GM19193 (cell line): ENCODE data around the gene SVBP.

Source experiments
- POLR2A ChIP-seq: IDR thresholded peaks from 4 replicates; pipeline ENCODE4 v1.6.1; 2011; ENCODE audit not compliant: insufficient read depth, insufficient read length; ENCODE audit errors: extremely low read depth

Gene SVBP

DNA sequence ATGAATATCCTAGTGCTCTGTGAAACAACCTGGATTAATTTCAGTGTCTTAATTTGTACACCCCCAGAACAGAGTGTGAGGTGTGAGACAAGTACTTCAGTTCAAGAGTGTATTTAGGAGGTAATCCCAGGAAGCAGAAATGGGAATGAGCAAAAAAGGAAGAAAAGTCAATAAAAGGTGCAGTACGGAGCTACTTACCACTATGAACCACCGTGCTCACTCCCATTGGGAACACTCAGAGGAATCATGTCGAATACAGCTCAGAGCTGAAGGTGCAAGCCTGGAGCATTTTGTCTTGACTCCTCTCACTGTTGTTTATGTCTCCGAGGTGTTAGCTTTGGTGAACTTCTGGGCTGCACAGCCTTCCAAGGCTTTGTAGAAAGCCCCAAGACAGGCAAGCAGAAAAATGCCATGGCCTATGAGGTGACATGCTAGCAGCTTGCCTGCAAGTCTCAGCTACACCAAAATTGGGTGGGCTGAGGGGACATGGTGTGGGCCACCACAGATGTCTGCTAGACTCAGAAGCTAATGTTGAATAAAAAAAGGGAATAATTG lies 7.4 kb upstream of the SVBP start:
- no peak for TF ChIP-seq POLR2A

DNA sequence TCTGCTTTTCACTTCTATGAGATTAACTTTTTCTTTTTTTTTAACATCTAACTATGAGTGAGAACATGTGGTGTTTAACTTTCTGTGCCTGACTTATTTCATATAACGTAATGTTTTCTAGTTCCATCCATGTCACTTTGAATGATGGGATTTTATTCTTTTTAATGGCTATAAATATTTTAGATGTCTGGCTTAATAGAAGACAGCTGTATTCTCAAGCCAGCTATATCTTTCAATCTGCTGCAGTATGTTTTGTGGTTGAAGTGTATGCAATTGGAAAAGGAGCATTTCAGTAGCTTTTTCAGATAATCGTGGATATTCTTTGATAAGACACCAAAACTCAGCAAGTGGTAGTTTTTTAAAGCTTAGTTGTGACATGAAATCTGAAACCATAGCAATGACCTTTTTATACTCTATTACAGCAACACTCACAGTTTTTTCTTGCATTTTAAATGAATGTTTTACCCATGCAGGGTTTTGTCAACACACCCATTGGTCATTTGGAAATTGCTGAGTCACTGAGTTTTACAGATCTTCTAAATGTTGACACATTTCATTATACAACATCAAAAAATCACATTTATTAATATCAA lies 5.7 kb upstream of the SVBP start:
- no peak for TF ChIP-seq POLR2A

DNA sequence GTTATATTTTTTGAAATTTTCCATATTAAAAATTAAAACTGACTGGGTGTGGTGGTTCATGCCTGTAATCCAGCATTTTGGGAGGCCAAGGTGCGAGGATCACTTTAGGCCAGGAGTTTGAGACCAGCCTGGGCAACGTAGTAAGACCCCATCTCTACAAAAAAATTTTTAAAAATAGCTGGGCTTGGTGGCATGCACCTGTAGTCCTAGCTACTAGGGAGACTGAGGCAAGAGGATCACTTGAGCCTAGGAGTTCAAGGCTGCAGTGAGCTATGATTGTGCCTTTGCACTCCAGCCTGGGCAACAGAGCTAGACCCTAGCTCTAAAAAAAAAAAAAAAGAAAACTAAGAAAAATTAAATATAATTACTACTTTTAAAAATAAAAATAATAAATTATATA lies 4.5 kb upstream of the SVBP start:
- TF ChIP-seq POLR2A: no peak

DNA sequence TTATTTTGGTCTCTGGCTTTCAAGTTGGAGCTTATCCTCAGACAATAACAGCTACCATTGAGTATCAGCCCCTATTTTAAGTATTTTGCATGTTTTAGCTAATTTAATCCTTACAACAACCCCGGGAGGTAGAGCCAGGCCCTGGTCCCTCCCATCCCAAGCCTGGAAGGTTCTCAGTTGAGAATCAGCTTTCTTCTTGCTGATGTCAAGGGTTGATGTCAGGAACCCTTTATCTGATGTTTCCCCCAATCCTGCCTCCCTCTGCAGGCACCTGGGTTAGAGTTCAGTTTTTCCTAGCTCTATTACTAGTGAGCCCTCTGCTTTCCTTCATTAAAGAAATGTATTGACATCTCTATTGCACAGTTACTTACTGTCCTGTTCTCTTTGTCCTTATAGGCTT lies 3.6 kb upstream of the SVBP start:
- TF ChIP-seq POLR2A: no peak

DNA sequence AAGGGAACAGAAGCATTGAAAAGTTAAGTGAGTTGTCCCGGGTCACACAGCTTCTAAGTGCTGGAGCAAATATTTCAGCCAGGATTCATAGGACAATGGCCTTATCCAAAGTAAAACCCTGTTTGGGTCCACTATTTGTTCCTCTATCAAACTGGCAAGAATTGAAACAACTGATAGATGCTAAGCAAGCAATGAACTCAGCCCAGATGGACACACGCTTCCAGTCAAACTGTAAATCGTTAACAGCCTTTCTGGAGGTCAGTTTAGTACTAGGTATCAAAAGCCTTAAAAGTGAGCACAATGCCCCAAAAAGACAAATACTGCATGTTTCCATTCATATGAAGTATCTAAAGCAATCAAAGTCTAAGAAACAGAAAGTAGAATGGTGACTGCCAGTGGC lies 779 bp upstream of the SVBP start:
- TF ChIP-seq POLR2A: no peak

DNA sequence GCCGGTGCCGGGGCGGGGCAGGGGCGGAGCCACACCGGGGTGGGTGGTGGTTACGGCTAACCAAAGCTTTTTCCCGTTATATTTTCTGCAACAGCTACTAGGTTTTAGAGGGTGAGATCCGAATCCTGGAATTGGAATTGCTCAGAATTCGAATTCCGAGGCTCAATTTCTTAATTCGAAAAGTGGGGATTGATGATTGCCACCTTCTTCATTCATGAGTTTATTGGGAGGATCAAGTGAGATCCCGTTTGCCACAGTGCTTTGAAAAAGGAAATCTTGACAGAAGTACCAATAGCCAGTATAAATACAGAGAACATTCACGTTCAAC lies 207 bp upstream of the SVBP start:
- TF ChIP-seq POLR2A: no peak

DNA sequence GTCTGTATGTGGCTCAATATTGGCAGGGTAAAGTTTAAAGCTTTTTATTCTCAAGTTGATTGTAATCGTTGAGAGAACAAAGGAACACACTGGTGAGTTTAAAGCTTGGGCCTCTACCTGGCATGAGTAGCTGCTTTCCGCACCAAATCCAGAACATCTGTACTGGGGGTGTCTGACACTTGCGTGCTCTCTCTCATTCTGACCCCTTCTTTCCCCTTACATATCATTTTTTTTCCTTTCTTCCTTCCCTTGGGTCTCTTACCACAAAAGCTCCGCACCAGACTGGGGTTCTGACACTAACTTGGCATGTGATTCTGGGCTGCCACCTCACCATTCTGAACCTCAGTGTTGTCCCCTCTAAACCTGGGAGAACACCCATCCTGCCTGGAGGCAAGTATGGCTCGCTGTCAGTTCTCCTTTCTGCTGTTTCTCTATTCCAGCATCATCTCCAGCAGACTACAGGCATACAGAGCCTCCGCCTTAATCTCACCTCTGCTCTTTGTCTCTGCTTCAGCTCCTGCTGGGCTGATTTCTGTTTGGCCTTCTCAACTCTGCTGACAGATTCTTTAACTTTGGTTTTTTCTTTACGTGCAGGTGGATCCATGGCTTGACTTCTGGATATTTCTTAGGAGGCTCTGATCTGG lies 1.1 kb downstream of the SVBP start:
- no peak for TF ChIP-seq POLR2A

DNA sequence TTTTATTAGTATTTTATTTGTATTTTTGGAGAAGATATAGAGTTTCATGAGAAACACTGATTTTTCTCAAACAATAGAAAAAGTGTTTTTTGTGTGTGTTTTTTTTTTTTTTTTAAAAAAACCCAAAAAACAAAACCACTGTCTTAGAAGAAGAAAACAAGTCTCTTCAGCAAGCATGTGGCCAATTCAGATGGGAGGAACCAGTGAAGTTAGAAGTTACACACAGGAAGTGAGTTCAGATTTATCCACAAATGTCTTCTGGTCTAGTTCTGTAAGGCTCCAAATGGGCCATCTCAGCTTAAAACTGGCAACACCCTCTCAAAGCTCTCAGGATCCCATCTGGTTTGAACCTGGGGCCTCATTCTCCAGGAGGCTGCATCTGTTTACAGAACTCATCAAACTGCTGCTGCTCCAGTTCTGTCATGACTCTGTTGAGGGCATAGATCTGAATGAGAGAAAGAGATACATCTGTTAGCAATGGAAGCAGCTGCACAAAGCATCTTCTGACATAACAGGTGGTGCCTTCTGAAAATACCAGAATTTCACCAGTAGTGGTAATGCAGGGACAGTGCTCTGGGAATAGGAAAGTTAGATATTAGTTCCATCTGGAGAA lies 10.0 kb downstream of the SVBP start:
- no peak for TF ChIP-seq POLR2A

DNA sequence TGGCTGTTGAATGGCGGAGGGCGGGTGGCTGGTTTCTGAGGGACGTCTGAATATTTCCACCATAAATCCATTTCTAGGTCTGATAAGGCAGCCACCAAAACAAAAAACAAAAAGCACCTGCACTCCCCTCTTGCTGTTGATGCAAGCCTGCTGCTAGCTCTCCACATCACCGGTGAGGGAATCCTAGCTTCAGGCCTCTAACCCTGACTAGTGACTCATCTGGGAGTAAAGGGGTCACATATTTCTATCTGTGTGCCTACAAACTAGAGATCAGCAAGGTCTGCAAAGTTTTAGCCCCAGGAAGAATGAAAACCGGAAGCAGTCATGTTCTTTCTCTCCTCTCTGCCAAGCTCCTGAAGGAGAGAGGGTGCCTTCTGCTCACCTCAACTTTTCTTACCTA lies 10.6 kb downstream of the SVBP start:
- no peak for TF ChIP-seq POLR2A

DNA sequence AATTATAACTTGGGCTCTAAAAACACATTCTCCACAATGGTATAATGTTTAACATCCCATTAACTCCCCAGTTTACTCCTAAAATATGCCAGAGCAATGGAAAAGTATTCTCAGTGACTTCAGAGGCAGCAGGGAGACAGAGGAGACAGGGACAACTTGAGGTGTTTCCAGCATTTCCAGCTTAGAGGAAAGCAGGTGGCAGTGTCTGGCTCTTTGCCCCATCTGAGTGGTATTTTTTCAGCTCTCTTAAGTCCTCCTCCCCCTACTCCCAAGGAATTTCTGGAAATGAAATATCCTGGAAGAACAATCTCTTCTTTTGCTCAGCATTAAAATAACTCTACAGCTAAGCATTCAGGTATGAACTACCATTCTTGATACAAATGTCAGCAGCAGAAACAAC lies 11.0 kb downstream of the SVBP start:
- no peak for TF ChIP-seq POLR2A

DNA sequence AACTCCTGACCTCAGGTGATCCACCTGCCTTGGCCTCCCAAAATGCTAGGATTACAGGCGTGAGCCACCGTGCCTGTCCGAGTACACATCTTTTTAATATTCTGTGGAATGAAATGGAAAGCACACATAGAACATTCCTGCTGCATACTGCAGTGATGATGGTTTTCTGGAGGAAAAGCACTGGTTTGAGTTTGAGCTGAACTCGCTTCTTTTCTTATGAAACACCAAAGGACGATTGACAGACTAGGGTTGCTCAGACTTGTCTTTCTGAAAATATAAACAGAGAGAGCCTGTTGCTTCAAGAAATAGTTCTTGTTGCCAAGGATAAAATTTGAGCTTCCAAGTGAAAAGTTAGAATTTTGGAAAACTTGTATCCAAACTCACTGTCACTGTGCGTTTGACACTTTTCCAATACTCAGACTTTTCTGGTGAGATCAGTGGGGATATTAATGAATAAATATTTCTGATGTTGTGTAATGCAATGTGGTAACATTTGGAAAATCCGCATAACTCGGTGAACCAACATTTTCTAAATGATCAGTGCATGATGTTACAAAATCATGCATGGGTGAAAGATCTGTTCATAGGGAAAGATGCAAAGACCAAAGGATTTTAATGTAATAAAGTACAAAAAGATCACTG lies 15.2 kb downstream of the SVBP start:
- no peak for TF ChIP-seq POLR2A

DNA sequence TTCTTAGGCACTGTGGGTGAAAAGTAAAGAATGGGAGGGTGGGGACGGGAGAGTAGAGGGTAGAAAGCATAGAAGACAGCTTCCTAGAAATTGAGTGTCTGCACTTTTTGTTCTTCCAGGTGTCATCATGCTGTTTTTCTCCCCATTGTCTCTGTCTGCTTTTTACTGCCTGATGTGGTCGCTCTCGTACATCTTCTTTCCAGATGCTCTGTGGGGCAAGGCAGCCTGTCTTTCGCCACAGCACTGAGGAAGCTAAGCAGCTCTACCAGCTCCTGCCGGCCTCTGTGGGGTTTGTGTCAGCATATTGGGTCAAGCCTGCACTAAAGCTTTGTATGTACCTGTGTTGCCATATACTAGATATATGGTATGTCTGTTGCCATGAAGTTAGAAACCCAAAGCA lies 19.2 kb downstream of the SVBP start:
- no peak for TF ChIP-seq POLR2A

DNA sequence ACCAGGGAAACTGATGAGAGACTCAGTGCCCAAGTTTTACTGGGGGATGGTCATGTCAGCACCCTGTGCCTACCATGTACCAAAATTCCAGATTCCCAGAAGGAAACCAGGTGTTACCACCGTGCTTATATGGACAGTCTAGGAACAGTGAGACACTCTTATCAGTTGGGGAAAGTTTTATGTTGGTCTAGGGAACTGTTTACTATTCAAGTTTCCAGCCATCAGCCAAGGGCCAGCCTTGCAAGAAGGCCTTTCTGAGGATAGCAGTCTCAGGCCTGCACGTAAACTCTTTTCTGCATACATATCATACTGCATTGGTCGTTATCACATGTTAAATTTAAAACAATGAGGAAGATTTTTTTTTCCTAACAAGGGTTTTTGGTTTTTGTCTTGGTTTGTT lies 19.8 kb downstream of the SVBP start:
- TF ChIP-seq POLR2A: no peak

DNA sequence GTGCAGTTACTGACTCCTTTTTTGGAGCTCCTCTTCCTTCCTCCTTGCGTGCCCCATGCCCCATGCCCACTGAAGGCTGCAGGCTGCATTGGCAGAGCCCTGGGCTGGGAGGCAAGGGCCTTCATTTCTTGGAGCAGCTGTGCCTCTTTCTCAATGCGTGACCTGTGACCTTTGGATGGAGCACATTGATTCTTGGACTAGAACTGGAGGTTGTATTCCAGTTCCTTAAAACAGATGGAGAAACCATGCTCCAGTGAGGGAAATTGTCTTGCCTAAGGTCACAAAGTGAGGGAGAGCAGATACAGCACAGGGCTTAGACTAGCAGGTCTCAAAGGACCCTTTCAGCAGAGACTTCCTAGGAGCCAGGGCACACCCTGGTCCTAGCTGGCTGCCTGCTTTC lies 23.4 kb downstream of the SVBP start:
- no peak for TF ChIP-seq POLR2A

DNA sequence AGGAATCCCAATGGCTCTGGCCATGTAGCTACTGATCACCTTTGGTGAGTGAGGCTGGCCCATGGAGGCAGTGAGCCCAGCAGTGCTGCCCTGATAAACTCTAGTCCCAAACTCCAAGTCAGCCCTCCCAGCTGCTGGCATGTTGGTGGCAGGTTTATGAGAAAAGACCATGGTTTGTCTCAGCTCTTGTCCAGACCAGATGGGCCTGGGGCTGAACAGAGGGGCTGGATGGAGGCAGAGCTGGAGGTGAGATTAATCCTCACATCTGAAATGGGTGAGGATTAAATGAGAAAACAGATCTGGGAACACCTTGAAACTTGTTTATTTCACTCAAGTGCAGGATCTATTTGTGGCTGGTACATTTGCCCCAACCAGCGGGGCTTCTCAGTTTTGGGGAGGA lies 29.2 kb downstream of the SVBP start:
- TF ChIP-seq POLR2A: no peak

DNA sequence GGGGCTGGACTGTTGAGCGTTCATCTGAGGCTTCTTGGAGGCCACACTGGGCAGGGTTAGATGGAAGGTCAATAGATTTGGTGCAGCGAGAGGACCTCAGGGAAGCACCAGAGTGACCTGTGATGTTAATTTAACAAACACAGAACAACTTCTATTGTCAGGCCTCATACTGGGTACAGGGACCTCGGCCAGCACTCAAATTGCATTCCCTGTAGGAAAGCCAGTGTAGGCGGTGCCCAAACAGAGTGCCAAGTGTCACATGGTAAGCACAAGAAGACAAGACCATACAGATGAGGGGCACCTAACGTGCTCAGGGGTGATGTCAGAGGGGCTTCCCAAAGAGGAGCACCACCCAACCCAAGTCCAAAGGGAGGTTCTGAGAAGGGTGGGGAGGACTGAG lies 31.1 kb downstream of the SVBP start:
- no peak for TF ChIP-seq POLR2A

DNA sequence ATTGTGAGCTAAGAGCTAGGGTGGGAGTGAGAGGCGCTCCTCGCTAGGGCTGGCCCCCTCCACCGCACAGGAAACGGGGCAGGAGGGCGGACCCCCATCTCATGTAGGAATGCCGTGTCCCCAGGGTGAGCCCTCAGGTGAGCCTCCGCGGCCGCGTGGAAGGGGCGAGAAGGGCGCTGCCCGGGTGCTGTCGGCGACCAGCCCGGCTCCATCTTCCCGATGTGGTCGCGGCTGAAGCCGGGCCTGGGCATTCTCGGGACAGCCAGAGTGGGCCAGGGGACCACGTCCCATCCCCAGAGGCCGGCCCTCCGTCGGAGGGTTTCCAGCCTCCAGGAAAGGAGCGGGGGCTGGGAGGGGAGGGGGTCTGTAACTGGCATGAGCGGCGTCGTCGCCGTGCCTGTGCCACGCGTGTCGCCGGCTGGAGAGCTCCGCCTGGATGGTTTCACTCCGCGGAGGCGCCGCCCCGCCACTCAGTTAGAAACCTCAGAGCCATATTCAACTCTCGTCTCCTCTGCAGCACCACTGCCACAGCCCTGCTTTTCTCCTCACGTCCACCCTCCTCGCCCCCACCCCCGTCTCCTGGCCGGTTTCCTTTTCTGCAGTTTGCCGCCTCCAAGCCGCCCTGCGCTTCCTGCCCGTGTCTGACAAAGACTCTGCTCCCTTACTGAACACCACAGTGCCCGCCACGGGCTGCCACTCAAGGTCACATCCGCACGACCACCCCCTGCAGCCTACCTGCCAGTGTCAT lies 32.1 kb downstream of the SVBP start, which contains the start of gene TMEM269:
TMEM269 (plus strand) TSS at position 46 of the 748 bp plus-strand sequence. CDS start 4,903 bp downstream, outside the sequence.
- no peak for TF ChIP-seq POLR2A
